ENCODE data around the gene EIF2S3B. TPM values are rescaled to one million over a fixed set of nuclear protein-coding genes. Genes with fewer than 3 reads are reported as not detected.

The EIF2S3B gene
- 4.6 and 7.0 TPM in 2 replicates for total RNA-seq

GRCh38 chr12:10505620-10506019 is at the start of gene EIF2S3B:
Gene EIF2S3B (plus strand): TSS chr12:10505890. CDS start chr12:10505903, 13 bp downstream.

Other genes with a start within 250 kb of the EIF2S3B start
- gene KLRD1, start 198.0 kb upstream of the EIF2S3B start, total RNA-seq, result not detected in 2 replicates
- gene KLRK1, start 115.8 kb upstream of the EIF2S3B start, total RNA-seq, result 0.31 TPM in 1 of 2 replicates, not detected in the other
- not detected in 2 replicates for gene KLRC4, start 96.1 kb upstream of the EIF2S3B start, total RNA-seq
- not detected in 2 replicates for gene KLRC3, start 85.3 kb upstream of the EIF2S3B start, total RNA-seq
- gene KLRC2, start 69.9 kb upstream of the EIF2S3B start, total RNA-seq, result not detected in 2 replicates
- 0.23 and 0.30 TPM in 2 replicates for gene KLRC1, start 52.5 kb upstream of the EIF2S3B start, total RNA-seq
- gene MAGOHB, start 107.7 kb downstream of the EIF2S3B start, total RNA-seq, result 14.4 and 15.3 TPM in 2 replicates
- gene STYK1, start 168.2 kb downstream of the EIF2S3B start, total RNA-seq, result 1.2 and 2.1 TPM in 2 replicates
- gene YBX3, start 217.4 kb downstream of the EIF2S3B start, total RNA-seq, result 318 and 422 TPM in 2 replicates

Measured in hair follicular keratinocyte (primary cell).